ENCODE results near the gene PBX4. TPM values are rescaled to one million over a fixed set of nuclear protein-coding genes. Genes with fewer than 3 reads are reported as not detected.
A peak's percentile ranks its signal among the peaks of the same experiment; 100 is the strongest.

PBX4 gene
- total RNA-seq, 4 donors from 2014 or later = 3.3 to 14.9 (median 4.8) TPM

GRCh38 chr19:19527674-19528625, 90.5 kb downstream of the PBX4 start:
- H3K4me3 ChIP-seq = no peak overlapping the region
- no peak overlapping the region for H3K27ac ChIP-seq
- H3K36me3 ChIP-seq = peaks cover 44% of the 10 kb centered on the region
- DNase-seq (ENCODE audit: low spot score in 2 of 2) = peak in 1 of 2 donors; percentile 57
- TF ChIP-seq POLR2A (IDR thresholded peaks at IDR 0.05) = no peak
- no peak for TF ChIP-seq EP300 (IDR thresholded peaks at IDR 0.05)
- TF ChIP-seq, protein P1, sequence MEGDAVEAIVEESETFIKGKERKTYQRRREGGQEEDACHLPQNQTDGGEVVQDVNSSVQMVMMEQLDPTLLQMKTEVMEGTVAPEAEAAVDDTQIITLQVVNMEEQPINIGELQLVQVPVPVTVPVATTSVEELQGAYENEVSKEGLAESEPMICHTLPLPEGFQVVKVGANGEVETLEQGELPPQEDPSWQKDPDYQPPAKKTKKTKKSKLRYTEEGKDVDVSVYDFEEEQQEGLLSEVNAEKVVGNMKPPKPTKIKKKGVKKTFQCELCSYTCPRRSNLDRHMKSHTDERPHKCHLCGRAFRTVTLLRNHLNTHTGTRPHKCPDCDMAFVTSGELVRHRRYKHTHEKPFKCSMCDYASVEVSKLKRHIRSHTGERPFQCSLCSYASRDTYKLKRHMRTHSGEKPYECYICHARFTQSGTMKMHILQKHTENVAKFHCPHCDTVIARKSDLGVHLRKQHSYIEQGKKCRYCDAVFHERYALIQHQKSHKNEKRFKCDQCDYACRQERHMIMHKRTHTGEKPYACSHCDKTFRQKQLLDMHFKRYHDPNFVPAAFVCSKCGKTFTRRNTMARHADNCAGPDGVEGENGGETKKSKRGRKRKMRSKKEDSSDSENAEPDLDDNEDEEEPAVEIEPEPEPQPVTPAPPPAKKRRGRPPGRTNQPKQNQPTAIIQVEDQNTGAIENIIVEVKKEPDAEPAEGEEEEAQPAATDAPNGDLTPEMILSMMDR (IDR thresholded peaks at IDR 0.05) = no peak
- no peak for TF ChIP-seq POLR2AphosphoS5 (IDR thresholded peaks at IDR 0.05)
- H3K4me1 ChIP-seq = peaks cover 7% of the 10 kb centered on the region
- no peaks in the 10 kb centered on the region for H3K9me3 ChIP-seq
- H3K27me3 ChIP-seq = no peaks in the 10 kb centered on the region
- 97% methylated on average over 21 of the region's 27 CpGs for WGBS

GRCh38 chr19:19527371-19527656, 91.2 kb downstream of the PBX4 start:
- Histone ChIP-seq H3K9me3 (no peaks in the 10 kb centered on the region), H3K27me3 (no peaks in the 10 kb centered on the region), H3K27ac (no peak overlapping the region), H3K4me3 (no peak overlapping the region), H3K4me1 (peaks cover 5% of the 10 kb centered on the region), H3K36me3 (peaks cover 44% of the 10 kb centered on the region)
- WGBS = 95% methylated on average over 9 of the region's 9 CpGs
- TF ChIP-seq POLR2A (IDR thresholded peaks at IDR 0.05) (no peak), POLR2AphosphoS5 (IDR thresholded peaks at IDR 0.05) (no peak), EP300 (IDR thresholded peaks at IDR 0.05) (no peak)
- TF ChIP-seq, protein P1 (IDR thresholded peaks at IDR 0.05) = no peak
- peak in 1 of 2 donors; percentile 59 for DNase-seq (ENCODE audit: low spot score in 2 of 2)

- Histone ChIP-seq H3K4me3 (no peak overlapping the region), H3K36me3 (peaks cover 44% of the 10 kb centered on the region), H3K27me3 (no peaks in the 10 kb centered on the region), H3K4me1 (no peaks in the 10 kb centered on the region), H3K9me3 (no peaks in the 10 kb centered on the region), H3K27ac (no peak overlapping the region)
- WGBS = 89% methylated on average over 22 of the region's 28 CpGs
- DNase-seq (ENCODE audit: low spot score in 2 of 2) = no peak
- TF ChIP-seq POLR2A (IDR thresholded peaks at IDR 0.05) (no peak), EP300 (IDR thresholded peaks at IDR 0.05) (no peak), POLR2AphosphoS5 (IDR thresholded peaks at IDR 0.05) (no peak)
- TF ChIP-seq, protein P1 (IDR thresholded peaks at IDR 0.05) = no peak
Observed at GRCh38 chr19:19526581-19527370, 91.7 kb downstream of the PBX4 start.

DNA sequence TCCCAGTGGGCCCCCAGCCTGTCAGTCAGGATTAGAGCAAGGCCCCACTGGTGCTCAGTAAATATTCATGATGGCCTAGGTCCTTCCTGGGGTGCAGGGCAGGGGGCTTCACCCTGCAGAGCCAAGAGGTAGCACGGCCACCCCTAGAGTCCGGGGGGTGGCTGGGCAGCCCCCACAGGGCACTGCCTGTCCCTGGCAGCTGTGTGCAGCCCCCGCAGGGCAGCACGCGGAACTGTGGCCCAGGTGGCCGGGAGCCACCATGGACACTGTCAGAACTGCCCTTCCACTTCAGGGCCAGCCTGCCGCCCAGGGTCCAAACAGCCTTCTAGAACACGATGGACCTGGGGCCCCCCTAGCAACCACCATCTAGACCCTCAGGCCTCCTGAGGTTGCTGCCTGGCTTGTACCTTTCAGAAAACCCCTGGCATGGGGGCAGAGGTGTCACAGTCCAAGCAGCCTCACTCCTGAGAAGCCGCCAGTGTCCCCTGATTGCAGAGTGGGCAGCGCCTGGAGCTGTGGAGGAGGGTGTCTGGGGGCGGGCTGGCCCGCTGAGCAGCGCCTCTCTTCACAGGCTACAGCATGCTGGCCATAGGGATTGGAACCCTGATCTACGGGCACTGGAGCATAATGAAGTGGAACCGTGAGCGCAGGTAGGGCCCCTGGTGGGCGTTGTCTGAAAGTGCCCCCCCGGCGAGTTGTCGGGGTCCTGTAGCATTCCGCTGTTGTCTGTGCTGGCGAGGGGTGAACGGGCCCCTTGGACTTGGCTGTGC, 92.7 kb downstream of the PBX4 start:
- DNase-seq (ENCODE audit: low spot score in 2 of 2) = peak in 1 of 2 donors; percentile 47
- no peak overlapping the region for H3K4me3 ChIP-seq
- no peaks in the 10 kb centered on the region for H3K4me1 ChIP-seq
- no peak for TF ChIP-seq POLR2AphosphoS5 (IDR thresholded peaks at IDR 0.05)
- no peak overlapping the region for H3K27ac ChIP-seq
- peaks cover 44% of the 10 kb centered on the region for H3K36me3 ChIP-seq
- no peaks in the 10 kb centered on the region for H3K9me3 ChIP-seq
- H3K27me3 ChIP-seq = no peaks in the 10 kb centered on the region
- WGBS = 97% methylated on average over 11 of the region's 23 CpGs

GRCh38 chr19:19524053-19524452, 94.4 kb downstream of the PBX4 start:
- Histone ChIP-seq H3K27ac (no peak overlapping the region), H3K9me3 (no peaks in the 10 kb centered on the region), H3K36me3 (peaks cover 51% of the 10 kb centered on the region), H3K4me3 (no peak overlapping the region), H3K4me1 (no peaks in the 10 kb centered on the region), H3K27me3 (no peaks in the 10 kb centered on the region)
- TF ChIP-seq, protein P1 (IDR thresholded peaks at IDR 0.05) = no peak
- no peak for TF ChIP-seq POLR2A (IDR thresholded peaks at IDR 0.05)
- no peak for TF ChIP-seq EP300 (IDR thresholded peaks at IDR 0.05)
- TF ChIP-seq POLR2AphosphoS5 (IDR thresholded peaks at IDR 0.05) = no peak
- no peak for DNase-seq (ENCODE audit: low spot score in 2 of 2)
- 86% methylated on average over 7 of the region's 7 CpGs for WGBS
